ENCODE measurements around the gene ZDHHC14.

- TF ChIP-seq CTCF (conservative IDR thresholded peaks at IDR 0.05; ENCODE audit: low read depth, low read length) (no peak), EZH2 (IDR thresholded peaks at IDR 0.05; ENCODE audit: borderline replicate concordance, low read depth, low read length, poor library complexity, severe bottlenecking) (no peak)
Measured at GRCh38 chr6:157492741-157493140, 111.8 kb downstream of the ZDHHC14 start.

Measured in A673 (cell line).